ENCODE measurements around the gene MCMBP. TPM values are rescaled to one million over a fixed set of nuclear protein-coding genes. Genes with fewer than 3 reads are reported as not detected.

The MCMBP gene
- total and polyA plus RNA-seq, 2 donors (not counting 3 experiments of a cell fraction or from before 2014, with no cell fraction given): 44.8 to 62.5 TPM

- dilution Hi-C loops (cut with MboI; ENCODE audit: extremely low pct_ligation_motif_present, low sequenced_read_pairs) (no loop called here), intact Hi-C loops (cut with micrococcal nuclease) (no loop called here)
- Histone ChIP-seq H3K9ac (replicated peaks; ENCODE audit: extremely low read depth, insufficient read depth, low read length) (no peak overlapping the region), H3K27ac (ENCODE audit: insufficient read depth, low read depth, low read length) (no peak overlapping the region), H2AFZ (ENCODE audit: low read depth, low read length) (no peak overlapping the region), H3K9me3 (replicated peaks; ENCODE audit: control insufficient read depth, insufficient read depth, low read length) (no peaks in the 10 kb centered on the region), H3K4me2 (ENCODE audit: insufficient read depth, low read length) (no peak overlapping the region), H3K79me2 (ENCODE audit: control insufficient read depth, insufficient read depth, low read length) (peaks cover 53% of the 10 kb centered on the region), H3K4me1 (ENCODE audit: control insufficient read depth, extremely low read depth, insufficient read depth, low read length) (peaks cover 5% of the 10 kb centered on the region), H3K4me3 (replicated peaks in 1 of 3; ENCODE audit: insufficient read depth in 1 of 3, low read depth in 1 of 3, low read length in 3 of 3) (no peak overlapping the region), H3K27me3 (ENCODE audit: control insufficient read depth in 2 of 2, insufficient read depth in 2 of 2, low read length in 2 of 2) (no peaks in the 10 kb centered on the region), H4K20me1 (replicated peaks; ENCODE audit: control insufficient read depth, extremely low read depth, insufficient read depth, low read length) (no peaks in the 10 kb centered on the region), H3K36me3 (ENCODE audit: control insufficient read depth in 2 of 2, extremely low read depth in 1 of 2, insufficient read depth in 2 of 2, low read length in 2 of 2) (peaks cover 5 to 10% of the 10 kb centered on the region in 2 experiments), H3K9me1 (replicated peaks; ENCODE audit: control insufficient read depth, extremely low read depth, insufficient read depth, low read length) (no peaks in the 10 kb centered on the region)
- FAIRE-seq (no peak), DNase-seq (ENCODE audit: low read depth, low spot score) (no peak)
- no peak for TF ChIP-seq FOS (IDR thresholded peaks at IDR 0.05; ENCODE audit: borderline replicate concordance, insufficient read depth, low read length)
- TF ChIP-seq EZH2 (IDR thresholded peaks at IDR 0.05; ENCODE audit: borderline replicate concordance, low read depth, low read length, severe bottlenecking): no peak
- TF ChIP-seq MYC (IDR thresholded peaks at IDR 0.05; ENCODE audit: low read depth, low read length): no peak
- no peak for TF ChIP-seq POLR2AphosphoS5 (IDR thresholded peaks at IDR 0.05; ENCODE audit: insufficient read depth, low read depth, low read length)
- no peak for TF ChIP-seq CTCF (IDR thresholded peaks at IDR 0.05; ENCODE audit: extremely low read depth in 1 of 2, insufficient read depth in 1 of 2, low read depth in 1 of 2, low read length in 2 of 2)
- no peak for TF ChIP-seq JUN (IDR thresholded peaks at IDR 0.05; ENCODE audit: borderline replicate concordance, insufficient read depth, insufficient read length, low read depth)
- TF ChIP-seq, protein P1, sequence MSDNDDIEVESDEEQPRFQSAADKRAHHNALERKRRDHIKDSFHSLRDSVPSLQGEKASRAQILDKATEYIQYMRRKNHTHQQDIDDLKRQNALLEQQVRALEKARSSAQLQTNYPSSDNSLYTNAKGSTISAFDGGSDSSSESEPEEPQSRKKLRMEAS (IDR thresholded peaks at IDR 0.05; ENCODE audit: insufficient read depth, insufficient read length): no peak
- no peak for TF ChIP-seq GATA2 (IDR thresholded peaks at IDR 0.05; ENCODE audit: insufficient read depth, insufficient read length, low read depth, low read length)
- no TSS peak for BruUV-seq (replicated peaks)
- CTCF ChIA-PET: interaction anchor here (1.3 to 8.1 kb wide), 9 partner anchors 14 to 250 kb away, joined by 4 to 280 read pairs (median 11); partner anchors contain the start of genes INPP5F and MCMBP
- POLR2A ChIA-PET: no interaction called here
Measured at GRCh38 chr10:119858063-119858462, 14.6 kb downstream of the MCMBP start.

Measured in endothelial cell of umbilical vein (primary cell).